ENCODE measurements around the gene SMC3. TPM values are rescaled to one million over a fixed set of nuclear protein-coding genes. Genes with fewer than 3 reads are reported as not detected.

The SMC3 gene
- total and polyA plus RNA-seq, 2 donors = 24.6 to 63.7 TPM

DNA sequence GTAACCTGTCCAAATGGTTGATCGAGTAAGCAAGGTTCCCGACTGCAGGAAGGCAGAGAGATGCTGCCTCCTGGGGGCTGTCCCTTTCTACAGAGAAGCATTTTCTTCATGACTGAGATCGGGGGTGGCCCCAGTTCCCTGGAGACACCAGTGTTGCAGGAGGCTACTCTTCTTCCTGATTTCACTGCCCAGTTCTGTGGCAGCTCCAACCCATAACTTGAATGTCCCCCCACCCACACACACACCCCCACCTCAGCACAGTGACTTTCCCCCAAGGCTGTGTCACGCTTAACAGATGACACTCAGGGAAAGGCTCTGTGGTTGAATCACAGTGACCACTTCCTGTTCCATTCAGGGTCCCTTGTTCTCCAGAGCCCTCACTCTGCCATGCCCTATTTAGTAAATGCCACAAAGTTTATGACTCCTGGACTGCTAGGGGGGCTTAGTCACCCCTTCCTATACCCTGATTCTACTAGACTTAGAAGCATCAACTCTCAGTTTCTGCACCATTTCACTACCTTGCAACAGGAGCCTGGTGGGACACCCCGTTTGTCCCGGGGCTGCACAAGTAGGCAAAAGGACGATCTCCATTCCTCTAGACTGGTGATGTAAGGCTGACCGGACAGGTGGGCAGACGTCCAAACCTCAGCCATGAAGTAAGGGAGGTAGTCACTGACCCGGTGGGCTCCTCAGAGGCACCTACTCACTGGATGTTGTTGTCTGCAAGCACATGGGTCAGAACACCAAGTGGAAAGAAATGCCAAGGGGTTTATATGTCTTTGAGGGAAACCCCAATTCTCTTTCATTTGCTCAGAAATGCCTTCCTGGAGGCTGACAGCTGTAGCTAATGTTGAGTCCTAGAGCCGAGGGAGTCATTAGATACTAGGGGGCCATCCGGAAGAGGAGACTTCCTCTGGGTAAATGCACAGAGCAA is 31.3 kb upstream of the SMC3 start:
- no peak overlapping the region for H3K27ac ChIP-seq (ENCODE audit: low read depth in 1 of 2, low read length in 1 of 2)
- peaks cover 15 to 28% of the 10 kb centered on the region in 2 donors for H3K4me1 ChIP-seq (ENCODE audit: control insufficient read depth in 2 of 2, insufficient read depth in 2 of 2, low read length in 2 of 2)
- no peaks in the 10 kb centered on the region for H3K27me3 ChIP-seq (ENCODE audit: control insufficient read depth in 2 of 2, insufficient read depth in 1 of 2, low read length in 1 of 2)
- no peaks in the 10 kb centered on the region for H3K9me3 ChIP-seq (ENCODE audit: control insufficient read depth in 2 of 2, insufficient read depth in 1 of 2, low read length in 1 of 2)
- no peaks in the 10 kb centered on the region for H3K36me3 ChIP-seq (ENCODE audit: control insufficient read depth in 2 of 2, insufficient read depth in 2 of 2, low read length in 1 of 2)
- WGBS = 53% methylated on average over 12 of the region's 12 CpGs
- DNase-seq (ENCODE audit: low read depth in 6 of 9, low spot score in 9 of 9) = peak in 8 of 9 donors; percentile 15 to 79 (median 43)
- H3K4me3 ChIP-seq (ENCODE audit: low read length in 2 of 2) = no peak overlapping the region

GRCh38 chr10:110539091-110539490 is 28.4 kb upstream of the SMC3 start:
- no peaks in the 10 kb centered on the region for H3K9me3 ChIP-seq (ENCODE audit: control insufficient read depth in 2 of 2, insufficient read depth in 1 of 2, low read length in 1 of 2)
- H3K4me3 ChIP-seq (ENCODE audit: low read length in 2 of 2) = no peak overlapping the region
- H3K27me3 ChIP-seq (ENCODE audit: control insufficient read depth in 2 of 2, insufficient read depth in 1 of 2, low read length in 1 of 2) = no peaks in the 10 kb centered on the region
- DNase-seq (ENCODE audit: low read depth in 6 of 9, low spot score in 9 of 9) = no peak
- WGBS = 97% methylated on average over 4 of the region's 4 CpGs
- H3K27ac ChIP-seq (ENCODE audit: low read depth in 1 of 2, low read length in 1 of 2) = no peak overlapping the region
- no peaks in the 10 kb centered on the region for H3K36me3 ChIP-seq (ENCODE audit: control insufficient read depth in 2 of 2, insufficient read depth in 2 of 2, low read length in 1 of 2)
- H3K4me1 ChIP-seq (ENCODE audit: control insufficient read depth in 2 of 2, insufficient read depth in 2 of 2, low read length in 2 of 2) = peaks cover 15 to 21% of the 10 kb centered on the region in 2 donors

GRCh38 chr10:110540031-110540430 is 27.5 kb upstream of the SMC3 start:
- WGBS = 51% methylated on average over 1 of the region's 1 CpG

GRCh38 chr10:110544958-110545537 is 22.4 kb upstream of the SMC3 start:
- H3K27me3 ChIP-seq (ENCODE audit: control insufficient read depth in 2 of 2, insufficient read depth in 1 of 2, low read length in 1 of 2) = no peaks in the 10 kb centered on the region
- no peak for DNase-seq (ENCODE audit: low read depth in 6 of 9, low spot score in 9 of 9)
- H3K36me3 ChIP-seq (ENCODE audit: control insufficient read depth in 2 of 2, insufficient read depth in 2 of 2, low read length in 1 of 2) = no peaks in the 10 kb centered on the region
- no peak overlapping the region for H3K4me3 ChIP-seq (ENCODE audit: low read length in 2 of 2)
- H3K4me1 ChIP-seq (ENCODE audit: control insufficient read depth in 2 of 2, insufficient read depth in 2 of 2, low read length in 2 of 2) = peaks cover 0 to 9% of the 10 kb centered on the region in 2 donors
- no peak overlapping the region for H3K27ac ChIP-seq (ENCODE audit: low read depth in 1 of 2, low read length in 1 of 2)
- no peaks in the 10 kb centered on the region for H3K9me3 ChIP-seq (ENCODE audit: control insufficient read depth in 2 of 2, insufficient read depth in 1 of 2, low read length in 1 of 2)

More at GRCh38 chr10:110540031-110540430, 27.5 kb upstream of the SMC3 start:
- Histone ChIP-seq H3K4me1 (ENCODE audit: control insufficient read depth in 2 of 2, insufficient read depth in 2 of 2, low read length in 2 of 2) (peaks cover 13 to 14% of the 10 kb centered on the region in 2 donors), H3K4me3 (ENCODE audit: low read length in 2 of 2) (no peak overlapping the region), H3K36me3 (ENCODE audit: control insufficient read depth in 2 of 2, insufficient read depth in 2 of 2, low read length in 1 of 2) (no peaks in the 10 kb centered on the region), H3K27ac (ENCODE audit: low read depth in 1 of 2, low read length in 1 of 2) (no peak overlapping the region), H3K27me3 (ENCODE audit: control insufficient read depth in 2 of 2, insufficient read depth in 1 of 2, low read length in 1 of 2) (no peaks in the 10 kb centered on the region), H3K9me3 (ENCODE audit: control insufficient read depth in 2 of 2, insufficient read depth in 1 of 2, low read length in 1 of 2) (no peaks in the 10 kb centered on the region)
- no peak for DNase-seq (ENCODE audit: low read depth in 6 of 9, low spot score in 9 of 9)

GRCh38 chr10:110546077-110546476 is 21.4 kb upstream of the SMC3 start:
- Histone ChIP-seq H3K4me3 (ENCODE audit: low read length in 2 of 2) (no peak overlapping the region), H3K36me3 (ENCODE audit: control insufficient read depth in 2 of 2, insufficient read depth in 2 of 2, low read length in 1 of 2) (no peaks in the 10 kb centered on the region), H3K27me3 (ENCODE audit: control insufficient read depth in 2 of 2, insufficient read depth in 1 of 2, low read length in 1 of 2) (no peaks in the 10 kb centered on the region), H3K27ac (ENCODE audit: low read depth in 1 of 2, low read length in 1 of 2) (no peak overlapping the region), H3K4me1 (ENCODE audit: control insufficient read depth in 2 of 2, insufficient read depth in 2 of 2, low read length in 2 of 2) (peaks cover 0 to 9% of the 10 kb centered on the region in 2 donors), H3K9me3 (ENCODE audit: control insufficient read depth in 2 of 2, insufficient read depth in 1 of 2, low read length in 1 of 2) (no peaks in the 10 kb centered on the region)
- DNase-seq (ENCODE audit: low read depth in 6 of 9, low spot score in 9 of 9) = no peak
- WGBS = 96% methylated on average over 6 of the region's 6 CpGs

- Histone ChIP-seq H3K27me3 (ENCODE audit: control insufficient read depth in 2 of 2, insufficient read depth in 1 of 2, low read length in 1 of 2) (no peaks in the 10 kb centered on the region), H3K4me3 (ENCODE audit: low read length in 2 of 2) (no peak overlapping the region), H3K9me3 (ENCODE audit: control insufficient read depth in 2 of 2, insufficient read depth in 1 of 2, low read length in 1 of 2) (no peaks in the 10 kb centered on the region), H3K27ac (ENCODE audit: low read depth in 1 of 2, low read length in 1 of 2) (no peak overlapping the region), H3K36me3 (ENCODE audit: control insufficient read depth in 2 of 2, insufficient read depth in 2 of 2, low read length in 1 of 2) (no peaks in the 10 kb centered on the region), H3K4me1 (ENCODE audit: control insufficient read depth in 2 of 2, insufficient read depth in 2 of 2, low read length in 2 of 2) (peaks cover 0 to 9% of the 10 kb centered on the region in 2 donors)
- no peak for DNase-seq (ENCODE audit: low read depth in 6 of 9, low spot score in 9 of 9)
- whole genome bisulfite sequencing = 84% methylated on average over 7 of the region's 7 CpGs
Measured at GRCh38 chr10:110546499-110547110, 20.9 kb upstream of the SMC3 start.

- H3K4me3 ChIP-seq (ENCODE audit: low read length in 2 of 2) = no peak overlapping the region
- no peak overlapping the region for H3K27ac ChIP-seq (ENCODE audit: low read depth in 1 of 2, low read length in 1 of 2)
- no peaks in the 10 kb centered on the region for H3K36me3 ChIP-seq (ENCODE audit: control insufficient read depth in 2 of 2, insufficient read depth in 2 of 2, low read length in 1 of 2)
- WGBS = 23% methylated on average over 8 of the region's 8 CpGs
- no peaks in the 10 kb centered on the region for H3K27me3 ChIP-seq (ENCODE audit: control insufficient read depth in 2 of 2, insufficient read depth in 1 of 2, low read length in 1 of 2)
- no peaks in the 10 kb centered on the region for H3K9me3 ChIP-seq (ENCODE audit: control insufficient read depth in 2 of 2, insufficient read depth in 1 of 2, low read length in 1 of 2)
- peaks cover 0 to 9% of the 10 kb centered on the region in 2 donors for H3K4me1 ChIP-seq (ENCODE audit: control insufficient read depth in 2 of 2, insufficient read depth in 2 of 2, low read length in 2 of 2)
- peak in 7 of 9 donors; percentile 33 to 79 (median 44) for DNase-seq (ENCODE audit: low read depth in 6 of 9, low spot score in 9 of 9)
Measured at GRCh38 chr10:110547139-110547761, 20.2 kb upstream of the SMC3 start.

DNA sequence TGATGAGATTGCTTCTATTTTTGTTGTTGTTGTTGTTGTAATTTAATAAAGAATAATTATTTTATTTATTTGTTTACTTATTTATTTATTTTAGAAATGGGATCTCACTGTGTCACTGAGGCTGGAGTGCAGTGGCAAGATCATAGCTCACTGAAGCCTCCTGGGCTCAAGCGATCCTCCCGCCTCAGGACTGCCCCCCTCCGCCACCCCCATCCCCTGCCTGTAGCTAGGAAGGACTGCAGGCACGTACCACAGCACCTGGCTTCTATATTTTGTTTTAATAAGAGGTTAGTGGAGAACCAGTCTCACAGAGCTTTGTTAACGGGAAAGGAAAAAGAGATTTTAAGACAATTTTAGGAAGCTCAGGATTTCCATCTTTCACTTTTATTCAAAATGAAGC is 19.5 kb upstream of the SMC3 start:
- Histone ChIP-seq H3K9me3 (ENCODE audit: control insufficient read depth in 2 of 2, insufficient read depth in 1 of 2, low read length in 1 of 2) (no peaks in the 10 kb centered on the region), H3K27me3 (ENCODE audit: control insufficient read depth in 2 of 2, insufficient read depth in 1 of 2, low read length in 1 of 2) (no peaks in the 10 kb centered on the region), H3K4me3 (ENCODE audit: low read length in 2 of 2) (no peak overlapping the region), H3K27ac (ENCODE audit: low read depth in 1 of 2, low read length in 1 of 2) (no peak overlapping the region), H3K36me3 (ENCODE audit: control insufficient read depth in 2 of 2, insufficient read depth in 2 of 2, low read length in 1 of 2) (no peaks in the 10 kb centered on the region), H3K4me1 (ENCODE audit: control insufficient read depth in 2 of 2, insufficient read depth in 2 of 2, low read length in 2 of 2) (peaks cover 0 to 9% of the 10 kb centered on the region in 2 donors)
- no peak for DNase-seq (ENCODE audit: low read depth in 6 of 9, low spot score in 9 of 9)
- WGBS = 88% methylated on average over 5 of the region's 5 CpGs

All from thymus (tissue), 11 donors.